Epithelial cell of esophagus (primary cell): ENCODE measurements around the gene GLIPR2.

ENCODE experiments used
- DNase-seq: peaks from one replicate; pipeline ENCODE4 v3.0.0; 2010; ENCODE audit warnings: low read depth
- H3K4me3 ChIP-seq: 2 replicates; pipeline ENCODE4 v1.5.1; 2011; ENCODE audit warnings: mild to moderate bottlenecking, low read length, control low read depth
- TF ChIP-seq, protein P1 (sequence below): IDR thresholded peaks from 2 replicates; pipeline ENCODE4 v1.5.1; 2011; ENCODE audit warnings: low read depth, mild to moderate bottlenecking, low read length, control low read depth, inconsistent platforms; ENCODE audit not compliant: insufficient read depth; ENCODE audit errors: missing control alignments

GLIPR2 gene

DNA sequence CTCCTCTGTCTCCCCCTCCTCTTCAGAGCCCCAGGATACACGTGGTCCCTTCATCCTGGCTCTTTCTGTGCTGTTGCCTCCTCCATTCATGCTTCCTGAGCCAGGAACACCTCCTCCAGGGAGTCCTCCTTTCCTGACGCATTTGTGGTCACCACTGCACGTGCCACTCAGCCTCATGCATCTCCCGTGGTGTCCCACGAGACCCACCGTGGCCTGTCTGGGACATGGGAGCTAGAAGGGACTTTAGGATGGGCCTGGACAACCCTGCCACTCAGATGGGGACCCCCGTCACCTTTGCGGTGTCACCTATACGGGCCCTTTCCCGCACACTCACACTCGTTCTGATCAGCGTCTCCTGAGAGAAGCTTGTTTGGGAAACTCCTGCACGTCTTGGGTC lies 6.7 kb downstream of the GLIPR2 start:
- TF ChIP-seq, protein P1, sequence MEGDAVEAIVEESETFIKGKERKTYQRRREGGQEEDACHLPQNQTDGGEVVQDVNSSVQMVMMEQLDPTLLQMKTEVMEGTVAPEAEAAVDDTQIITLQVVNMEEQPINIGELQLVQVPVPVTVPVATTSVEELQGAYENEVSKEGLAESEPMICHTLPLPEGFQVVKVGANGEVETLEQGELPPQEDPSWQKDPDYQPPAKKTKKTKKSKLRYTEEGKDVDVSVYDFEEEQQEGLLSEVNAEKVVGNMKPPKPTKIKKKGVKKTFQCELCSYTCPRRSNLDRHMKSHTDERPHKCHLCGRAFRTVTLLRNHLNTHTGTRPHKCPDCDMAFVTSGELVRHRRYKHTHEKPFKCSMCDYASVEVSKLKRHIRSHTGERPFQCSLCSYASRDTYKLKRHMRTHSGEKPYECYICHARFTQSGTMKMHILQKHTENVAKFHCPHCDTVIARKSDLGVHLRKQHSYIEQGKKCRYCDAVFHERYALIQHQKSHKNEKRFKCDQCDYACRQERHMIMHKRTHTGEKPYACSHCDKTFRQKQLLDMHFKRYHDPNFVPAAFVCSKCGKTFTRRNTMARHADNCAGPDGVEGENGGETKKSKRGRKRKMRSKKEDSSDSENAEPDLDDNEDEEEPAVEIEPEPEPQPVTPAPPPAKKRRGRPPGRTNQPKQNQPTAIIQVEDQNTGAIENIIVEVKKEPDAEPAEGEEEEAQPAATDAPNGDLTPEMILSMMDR, result no peak
- DNase-seq, result no peak
- H3K4me3 ChIP-seq, result no peak overlapping the region

DNA sequence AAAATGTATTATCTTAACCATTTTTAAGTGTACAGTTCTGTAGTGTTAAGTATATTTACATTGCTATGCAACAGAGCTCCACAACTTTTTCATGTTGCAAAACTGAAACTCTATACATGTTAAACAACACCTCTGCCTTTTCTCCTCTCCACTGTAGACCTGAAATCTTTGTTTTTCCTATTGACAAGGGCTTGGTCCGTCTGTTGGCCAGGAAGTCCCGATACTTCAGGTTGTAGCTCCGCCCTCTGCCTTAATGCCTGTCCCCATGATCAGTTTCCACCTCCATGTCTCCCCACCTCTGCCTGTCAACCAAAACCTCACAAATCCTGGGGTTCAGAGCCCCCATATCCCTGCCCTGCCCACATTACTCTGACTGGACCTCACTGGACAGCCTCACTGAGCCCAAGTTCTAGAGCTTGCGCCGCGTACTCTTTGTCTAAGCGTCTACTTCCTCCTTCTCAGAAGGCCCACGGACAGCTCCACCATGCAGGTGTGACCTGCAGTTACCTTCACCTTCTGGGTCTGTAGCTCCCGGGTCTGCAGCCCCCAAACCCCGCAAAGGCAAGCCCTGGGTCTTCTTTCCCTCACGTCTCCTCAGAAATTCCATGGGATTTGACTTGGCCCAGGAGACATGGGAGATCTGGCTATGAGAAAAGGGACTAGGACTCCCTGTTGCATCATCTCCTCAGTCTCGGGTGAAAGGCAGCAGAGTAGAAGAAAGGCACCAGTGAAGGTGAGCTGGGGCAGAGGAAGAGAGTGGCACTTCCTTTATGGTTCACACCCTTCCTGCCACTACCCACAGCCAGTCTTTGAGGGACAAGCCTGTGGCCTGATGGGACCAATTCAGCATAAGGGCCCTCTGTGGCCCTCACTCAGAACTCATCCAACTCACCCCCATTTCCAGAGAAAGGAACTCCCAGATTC lies 8.0 kb downstream of the GLIPR2 start:
- H3K4me3 ChIP-seq, result no peak overlapping the region
- DNase-seq, result no peak
- TF ChIP-seq, protein P1, result no peak

DNA sequence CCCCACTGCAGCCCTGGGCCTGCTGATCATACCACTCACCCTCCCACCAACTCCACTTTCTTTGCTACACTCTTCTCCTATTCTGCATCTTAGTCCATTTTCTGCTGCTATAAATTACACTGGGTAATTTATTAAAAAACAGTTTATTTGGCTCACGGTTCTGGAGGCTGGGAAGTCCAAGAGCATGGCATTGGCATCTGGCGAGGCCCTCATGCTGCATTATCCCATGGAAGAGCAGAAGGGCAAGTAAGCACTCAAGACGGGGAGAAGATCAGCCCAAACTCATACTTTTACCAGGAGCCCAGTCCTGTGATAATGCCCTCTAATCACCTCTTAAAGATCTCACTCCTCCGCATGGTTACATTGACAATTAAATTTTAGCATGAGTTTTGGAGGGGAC lies 9.4 kb downstream of the GLIPR2 start:
- TF ChIP-seq, protein P1, result no peak
- H3K4me3 ChIP-seq, result no peak overlapping the region
- no peak for DNase-seq

DNA sequence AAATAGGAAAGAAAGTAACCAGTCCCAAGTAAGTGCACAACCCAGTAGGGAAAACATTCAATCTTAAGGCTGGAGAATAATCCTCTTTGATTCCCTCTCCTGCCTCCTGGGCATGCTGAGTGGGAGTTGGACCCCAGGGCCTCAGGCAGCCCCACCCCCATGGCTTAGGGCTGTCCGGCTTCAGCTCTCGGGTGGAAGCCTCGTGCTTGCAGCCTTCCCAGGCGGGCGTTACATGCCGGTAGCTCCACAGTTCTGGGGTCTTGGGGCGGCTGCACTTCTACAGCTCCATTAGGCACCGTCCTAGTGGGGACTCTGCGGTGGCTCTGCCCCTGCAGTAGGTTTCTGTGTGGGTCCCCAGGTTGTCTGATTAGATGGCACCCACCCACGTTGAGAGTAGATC lies 10.1 kb downstream of the GLIPR2 start:
- no peak overlapping the region for H3K4me3 ChIP-seq
- DNase-seq, result no peak
- TF ChIP-seq, protein P1, result no peak

DNA sequence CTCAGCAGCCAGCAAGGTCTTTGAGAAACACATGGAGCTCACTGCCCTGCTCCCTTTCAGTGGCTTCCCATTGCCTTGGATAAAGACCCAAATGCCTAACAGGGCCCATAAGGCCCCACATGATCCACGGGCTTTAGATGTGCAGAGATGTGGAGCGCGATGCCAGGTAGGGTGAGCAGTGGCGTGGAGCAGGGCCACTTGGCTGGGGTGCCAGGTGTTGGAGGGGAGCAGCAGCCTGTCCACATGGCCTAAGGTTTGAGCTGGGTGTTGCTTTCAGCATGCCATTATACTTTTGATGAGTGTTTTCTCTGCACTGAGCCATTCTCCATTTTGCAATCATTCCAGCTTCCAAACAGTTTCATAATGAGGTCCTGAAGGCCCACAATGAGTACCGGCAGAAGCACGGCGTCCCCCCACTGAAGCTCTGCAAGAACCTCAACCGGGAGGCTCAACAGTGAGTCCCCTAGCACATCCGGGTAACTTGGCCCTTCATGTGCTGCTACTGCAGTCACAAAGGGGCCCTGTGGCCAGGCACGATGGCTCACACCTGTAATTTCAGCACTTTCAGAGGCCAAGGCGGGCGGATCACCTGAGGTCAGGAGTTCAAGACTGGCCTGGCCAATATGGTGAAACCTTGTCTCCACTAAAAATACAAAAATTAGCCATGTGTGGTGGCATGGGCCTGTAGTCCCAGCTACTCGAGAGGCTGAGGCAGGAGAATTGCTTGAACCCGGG lies 11.1 kb downstream of the GLIPR2 start:
- no peak for DNase-seq
- TF ChIP-seq, protein P1, result no peak
- no peak overlapping the region for H3K4me3 ChIP-seq

DNA sequence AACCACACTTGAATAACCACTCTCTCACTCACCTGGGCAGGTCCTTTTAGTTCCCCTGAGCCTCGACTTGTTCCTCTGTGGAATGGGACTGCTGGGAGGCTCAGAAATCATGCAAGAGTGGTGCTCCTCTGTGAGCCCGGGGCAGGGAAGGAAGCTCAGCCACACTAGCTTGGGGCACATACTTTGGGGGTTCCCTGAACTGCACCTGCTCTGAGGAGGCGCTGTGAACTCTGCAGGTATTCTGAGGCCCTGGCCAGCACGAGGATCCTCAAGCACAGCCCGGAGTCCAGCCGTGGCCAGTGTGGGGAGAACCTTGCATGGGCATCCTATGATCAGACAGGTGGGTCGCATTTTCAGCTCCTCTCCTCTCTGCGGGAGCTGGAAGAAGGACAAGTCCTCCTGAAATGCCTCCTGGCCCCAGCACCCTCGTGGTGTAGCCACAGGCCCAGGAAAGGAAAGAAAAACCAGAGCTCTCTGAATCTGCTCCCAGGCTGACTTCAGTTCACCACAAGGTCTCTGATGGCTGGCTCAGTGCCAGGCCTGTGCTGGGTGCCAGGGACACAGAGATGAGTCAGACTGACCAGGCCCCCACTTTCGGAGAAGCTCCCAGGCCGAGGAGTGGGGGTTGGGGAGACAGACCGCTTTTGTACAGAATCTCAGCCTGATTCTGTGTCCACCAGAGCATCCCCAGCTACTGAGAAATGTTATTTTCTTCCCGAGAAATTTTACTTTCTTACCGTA lies 11.9 kb downstream of the GLIPR2 start:
- peak; percentile 72 for DNase-seq
- TF ChIP-seq, protein P1, result no peak
- no peak overlapping the region for H3K4me3 ChIP-seq
